Jurkat, Clone E6-1 (cell line): ENCODE data around the gene NR2F1-AS1. TPM values are rescaled to one million over a fixed set of nuclear protein-coding genes. Genes with fewer than 3 reads are reported as not detected.
A peak's percentile ranks its signal among the peaks of the same experiment; 100 is the strongest.

Experiments
- DNase-seq: peaks from one replicate; pipeline ENCODE4 v3.0.0-alpha.2; 2011; ENCODE audit warnings: low read depth, low spot score
- H3K4me3 ChIP-seq: 2 replicates; pipeline ENCODE4 v1.5.1; 2011; ENCODE audit warnings: mild to moderate bottlenecking, low read length, control low read depth, moderate library complexity
- polyA plus RNA-seq: library from polyadenylated mRNA; unstranded; fragments of >200 nt; gene quantifications from one replicate; pipeline ENCODE4 v1.2.1, GENCODE V29; 2012; ENCODE audit warnings: missing spikeins; ENCODE audit not compliant: insufficient read length, insufficient read depth

NR2F1-AS1 gene
- polyA plus RNA-seq, result not detected

GRCh38 chr5:93580927-93581445 is at the start of gene NR2F1-AS1:
NR2F1-AS1 (minus strand) TSS chr5:93581219.
- no peak for DNase-seq

GRCh38 chr5:93626801-93627200 is 45.8 kb upstream of the NR2F1-AS1 start:
- DNase-seq, result no peak
- H3K4me3 ChIP-seq, result no peak overlapping the region

More at GRCh38 chr5:93580927-93581445, at the start of gene NR2F1-AS1:
- peak within 1 kb of the TSS; percentile 52 for H3K4me3 ChIP-seq

GRCh38 chr5:93623153-93623552 is 42.1 kb upstream of the NR2F1-AS1 start:
- DNase-seq, result no peak
- H3K4me3 ChIP-seq, result no peak overlapping the region

- no peak overlapping the region for H3K4me3 ChIP-seq
- peak; percentile 44 for DNase-seq
Observed at GRCh38 chr5:93622240-93622885, 41.3 kb upstream of the NR2F1-AS1 start.

GRCh38 chr5:93621327-93621798 is 40.3 kb upstream of the NR2F1-AS1 start:
- no peak overlapping the region for H3K4me3 ChIP-seq

GRCh38 chr5:93620487-93621326 is 39.7 kb upstream of the NR2F1-AS1 start:
- no peak for DNase-seq
- H3K4me3 ChIP-seq, result peak overlapping the region; percentile 59

More at GRCh38 chr5:93621327-93621798, 40.3 kb upstream of the NR2F1-AS1 start:
- no peak for DNase-seq

GRCh38 chr5:93616538-93617174 is 35.6 kb upstream of the NR2F1-AS1 start:
- DNase-seq, result no peak
- no peak overlapping the region for H3K4me3 ChIP-seq

GRCh38 chr5:93612855-93613243 is 31.8 kb upstream of the NR2F1-AS1 start:
- no peak overlapping the region for H3K4me3 ChIP-seq
- no peak for DNase-seq

GRCh38 chr5:93611976-93612854 is 31.2 kb upstream of the NR2F1-AS1 start:
- H3K4me3 ChIP-seq, result no peak overlapping the region

GRCh38 chr5:93611273-93611975 is 30.4 kb upstream of the NR2F1-AS1 start:
- no peak overlapping the region for H3K4me3 ChIP-seq
- no peak for DNase-seq

More at GRCh38 chr5:93611976-93612854, 31.2 kb upstream of the NR2F1-AS1 start:
- no peak for DNase-seq

GRCh38 chr5:93610581-93611272 is 29.7 kb upstream of the NR2F1-AS1 start:
- DNase-seq, result no peak
- H3K4me3 ChIP-seq, result no peak overlapping the region

- no peak overlapping the region for H3K4me3 ChIP-seq
- no peak for DNase-seq
Observed at GRCh38 chr5:93609762-93610161, 28.7 kb upstream of the NR2F1-AS1 start.

- no peak for DNase-seq
- no peak overlapping the region for H3K4me3 ChIP-seq
Observed at GRCh38 chr5:93608855-93609254, 27.8 kb upstream of the NR2F1-AS1 start.

- no peak overlapping the region for H3K4me3 ChIP-seq
Observed at GRCh38 chr5:93607367-93608258, 26.6 kb upstream of the NR2F1-AS1 start.

GRCh38 chr5:93606382-93606752 is 25.3 kb upstream of the NR2F1-AS1 start:
- no peak overlapping the region for H3K4me3 ChIP-seq
- DNase-seq, result no peak

More at GRCh38 chr5:93607367-93608258, 26.6 kb upstream of the NR2F1-AS1 start:
- no peak for DNase-seq
